ENCODE results near the gene NHLRC3.

The NHLRC3 gene

GRCh38 chr13:39040206-39040605, 1.9 kb downstream of the NHLRC3 start:
- H3K9me3 ChIP-seq = no peaks in the 10 kb centered on the region
- no peaks in the 10 kb centered on the region for H3K27me3 ChIP-seq
- no peaks in the 10 kb centered on the region for H3K36me3 ChIP-seq
- TF ChIP-seq, protein P1, sequence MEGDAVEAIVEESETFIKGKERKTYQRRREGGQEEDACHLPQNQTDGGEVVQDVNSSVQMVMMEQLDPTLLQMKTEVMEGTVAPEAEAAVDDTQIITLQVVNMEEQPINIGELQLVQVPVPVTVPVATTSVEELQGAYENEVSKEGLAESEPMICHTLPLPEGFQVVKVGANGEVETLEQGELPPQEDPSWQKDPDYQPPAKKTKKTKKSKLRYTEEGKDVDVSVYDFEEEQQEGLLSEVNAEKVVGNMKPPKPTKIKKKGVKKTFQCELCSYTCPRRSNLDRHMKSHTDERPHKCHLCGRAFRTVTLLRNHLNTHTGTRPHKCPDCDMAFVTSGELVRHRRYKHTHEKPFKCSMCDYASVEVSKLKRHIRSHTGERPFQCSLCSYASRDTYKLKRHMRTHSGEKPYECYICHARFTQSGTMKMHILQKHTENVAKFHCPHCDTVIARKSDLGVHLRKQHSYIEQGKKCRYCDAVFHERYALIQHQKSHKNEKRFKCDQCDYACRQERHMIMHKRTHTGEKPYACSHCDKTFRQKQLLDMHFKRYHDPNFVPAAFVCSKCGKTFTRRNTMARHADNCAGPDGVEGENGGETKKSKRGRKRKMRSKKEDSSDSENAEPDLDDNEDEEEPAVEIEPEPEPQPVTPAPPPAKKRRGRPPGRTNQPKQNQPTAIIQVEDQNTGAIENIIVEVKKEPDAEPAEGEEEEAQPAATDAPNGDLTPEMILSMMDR (IDR thresholded peaks at IDR 0.05) = no peak
- peak overlapping the region; percentile 88 for H3K27ac ChIP-seq
- peaks cover 51 to 52% of the 10 kb centered on the region in 2 experiments for H3K4me1 ChIP-seq (ENCODE audit: control insufficient read depth in 1 of 2, insufficient read depth in 1 of 2, low read depth in 1 of 2, low read length in 1 of 2)
- H3K4me3 ChIP-seq (ENCODE audit: low read depth in 1 of 2, low read length in 1 of 2) = peak overlapping the region; percentile 9 to 29

- Histone ChIP-seq H3K27ac (no peak overlapping the region), H3K9me3 (no peaks in the 10 kb centered on the region), H3K36me3 (peaks cover 9% of the 10 kb centered on the region), H3K4me3 (ENCODE audit: low read depth in 1 of 2, low read length in 1 of 2) (no peak overlapping the region), H3K4me1 (ENCODE audit: control insufficient read depth in 1 of 2, insufficient read depth in 1 of 2, low read depth in 1 of 2, low read length in 1 of 2) (peaks cover 15 to 17% of the 10 kb centered on the region in 2 experiments), H3K27me3 (no peaks in the 10 kb centered on the region)
- TF ChIP-seq, protein P1 (IDR thresholded peaks at IDR 0.05) = no peak
Observed at GRCh38 chr13:39044536-39044935, 6.3 kb downstream of the NHLRC3 start.

DNA sequence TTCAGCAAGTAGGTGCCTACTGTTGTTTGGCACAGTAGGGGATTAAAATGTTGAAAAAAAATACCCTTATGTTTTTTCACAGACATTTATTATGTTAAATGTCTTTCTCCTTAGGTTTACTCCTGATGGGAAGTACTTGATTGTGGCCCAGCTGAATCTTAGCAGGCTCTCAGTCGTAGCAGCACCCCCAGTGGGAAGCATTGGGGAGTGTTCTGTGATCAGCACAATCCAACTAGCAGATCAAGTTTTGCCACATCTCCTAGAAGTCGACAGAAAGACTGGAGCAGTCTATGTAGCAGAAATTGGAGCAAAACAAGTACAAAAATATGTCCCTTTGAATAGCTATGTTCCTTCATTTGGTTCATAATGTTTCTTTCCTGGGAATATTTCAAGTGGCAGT, 9.3 kb downstream of the NHLRC3 start:
- Histone ChIP-seq H3K27ac (no peak overlapping the region), H3K9me3 (no peaks in the 10 kb centered on the region), H3K36me3 (peaks cover 14% of the 10 kb centered on the region), H3K4me1 (ENCODE audit: control insufficient read depth in 1 of 2, insufficient read depth in 1 of 2, low read depth in 1 of 2, low read length in 1 of 2) (no peaks in the 10 kb centered on the region), H3K4me3 (ENCODE audit: low read depth in 1 of 2, low read length in 1 of 2) (no peak overlapping the region), H3K27me3 (no peaks in the 10 kb centered on the region)
- TF ChIP-seq, protein P1 (IDR thresholded peaks at IDR 0.05) = no peak

DNA sequence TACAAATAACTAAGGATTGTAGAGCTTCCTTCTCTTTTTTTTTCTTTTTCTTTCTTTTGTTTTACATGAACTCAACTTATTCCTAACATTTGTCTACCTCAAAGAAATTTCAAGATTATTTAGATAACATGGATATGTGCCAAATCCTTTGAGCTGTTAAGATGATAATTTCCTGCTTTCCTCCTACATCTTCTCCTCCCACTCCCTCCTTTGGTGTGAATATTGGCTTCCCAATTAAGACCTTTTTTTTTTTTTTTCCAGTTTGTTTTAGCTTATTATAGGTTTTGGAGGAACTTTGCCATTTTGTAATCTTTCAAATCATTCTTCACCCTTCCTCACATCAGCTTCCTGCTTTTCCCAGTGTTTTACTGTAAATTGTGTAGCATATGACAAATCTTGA, 10.6 kb downstream of the NHLRC3 start:
- Histone ChIP-seq H3K36me3 (peaks cover 26% of the 10 kb centered on the region), H3K27me3 (no peaks in the 10 kb centered on the region), H3K9me3 (no peaks in the 10 kb centered on the region), H3K27ac (no peak overlapping the region), H3K4me1 (ENCODE audit: control insufficient read depth in 1 of 2, insufficient read depth in 1 of 2, low read depth in 1 of 2, low read length in 1 of 2) (no peaks in the 10 kb centered on the region), H3K4me3 (ENCODE audit: low read depth in 1 of 2, low read length in 1 of 2) (no peak overlapping the region)
- TF ChIP-seq, protein P1 (IDR thresholded peaks at IDR 0.05) = no peak

DNA sequence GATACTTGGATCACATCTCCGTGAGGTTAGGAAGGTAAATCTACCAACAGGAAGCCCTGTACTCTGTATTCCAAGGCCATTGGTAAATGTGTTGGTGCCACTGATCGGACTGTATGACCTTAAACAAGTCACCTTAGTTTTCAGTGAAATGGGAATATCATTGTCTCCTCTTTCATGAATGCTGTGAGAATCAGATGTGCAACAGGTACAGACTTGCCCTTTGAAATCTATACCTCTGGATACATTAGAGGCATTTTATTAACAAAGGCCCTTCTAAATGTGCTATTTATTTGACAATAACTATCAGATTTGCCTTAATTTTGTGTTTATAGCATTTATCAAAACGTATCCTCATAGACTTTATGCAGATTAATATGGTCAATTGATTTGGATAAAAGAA, 11.0 kb downstream of the NHLRC3 start:
- no peaks in the 10 kb centered on the region for H3K9me3 ChIP-seq
- peaks cover 27% of the 10 kb centered on the region for H3K36me3 ChIP-seq
- TF ChIP-seq, protein P1 (IDR thresholded peaks at IDR 0.05) = no peak
- H3K27ac ChIP-seq = no peak overlapping the region
- H3K4me3 ChIP-seq (ENCODE audit: low read depth in 1 of 2, low read length in 1 of 2) = no peak overlapping the region
- no peaks in the 10 kb centered on the region for H3K4me1 ChIP-seq (ENCODE audit: control insufficient read depth in 1 of 2, insufficient read depth in 1 of 2, low read depth in 1 of 2, low read length in 1 of 2)
- H3K27me3 ChIP-seq = no peaks in the 10 kb centered on the region

GRCh38 chr13:39051157-39051556, 12.9 kb downstream of the NHLRC3 start:
- no peaks in the 10 kb centered on the region for H3K9me3 ChIP-seq
- TF ChIP-seq, protein P1 (IDR thresholded peaks at IDR 0.05) = no peak
- H3K27ac ChIP-seq = no peak overlapping the region
- no peaks in the 10 kb centered on the region for H3K4me1 ChIP-seq (ENCODE audit: control insufficient read depth in 1 of 2, insufficient read depth in 1 of 2, low read depth in 1 of 2, low read length in 1 of 2)
- peaks cover 27% of the 10 kb centered on the region for H3K36me3 ChIP-seq
- H3K27me3 ChIP-seq = no peaks in the 10 kb centered on the region
- no peak overlapping the region for H3K4me3 ChIP-seq (ENCODE audit: low read depth in 1 of 2, low read length in 1 of 2)
